Endothelial cell of umbilical vein (primary cell): ENCODE measurements around the gene TROAP. TPM values are rescaled to one million over a fixed set of nuclear protein-coding genes. Genes with fewer than 3 reads are reported as not detected.

Experiments used
- BruUV-seq: library from RNA; stranded (reverse); fragments of 400-500 nt; replicated peaks from 2 replicates; lab custom pipeline; 2021; lab: Mats Ljungman, UMichigan
- CTCF ChIA-PET: fragments of 300-600, 350-600 bp; sonication (Branson Sonifier 250); formaldehyde crosslinking; loops from one replicate; lab custom pipeline; 2021; ENCODE audit warnings: antibody characterized with exemption, inconsistent platforms; lab: Charles Lee
- POLR2A ChIA-PET: fragments of 300-600, 350-600 bp; sonication (Branson Sonifier 250); formaldehyde crosslinking; loops from one replicate; lab custom pipeline; 2021; ENCODE audit warnings: antibody characterized with exemption, inconsistent platforms; lab: Charles Lee
- DNase-seq: peaks from one replicate; pipeline ENCODE4 v3.0.0-alpha.2; 2011; ENCODE audit warnings: low read depth, low spot score
- FAIRE-seq: peaks from 2 replicates; lab custom pipeline; 2011; peaks lifted over from hg19 to GRCh38; lab: Jason Lieb, UNC
- H2AFZ ChIP-seq: 2 replicates; pipeline ENCODE4 v1.6.0; 2012; ENCODE audit warnings: low read depth, low read length, control low read depth, inconsistent platforms
- H3K27ac ChIP-seq: 2 replicates; pipeline ENCODE4 v1.5.1; 2011; ENCODE audit warnings: low read depth, mild to moderate bottlenecking, control low read depth, low read length, moderate library complexity; ENCODE audit not compliant: insufficient read depth
- H3K27me3 ChIP-seq, 2 experiments: 2 replicates each; pipeline versions ENCODE4 v1.6.0 to v1.6.1; 2011; ENCODE audit warnings: low read length in 2 of 2, mixed read lengths in 1 of 2; ENCODE audit not compliant: control insufficient read depth in 2 of 2, insufficient read depth in 2 of 2
- H3K36me3 ChIP-seq, 2 experiments: 2 replicates in 1 of 2; 3 replicates in 1 of 2; pipeline ENCODE4 v1.5.1; 2011; ENCODE audit warnings: low read length in 2 of 2, mild to moderate bottlenecking in 1 of 2, moderate library complexity in 1 of 2; ENCODE audit not compliant: control insufficient read depth in 2 of 2, insufficient read depth in 2 of 2; ENCODE audit errors: extremely low read depth in 1 of 2
- H3K4me1 ChIP-seq: 3 replicates; pipeline ENCODE4 v1.5.1; 2011; ENCODE audit warnings: mild to moderate bottlenecking, low read length; ENCODE audit not compliant: control insufficient read depth, insufficient read depth; ENCODE audit errors: extremely low read depth
- H3K4me2 ChIP-seq: 2 replicates; pipeline ENCODE4 v1.6.1; 2011; ENCODE audit warnings: low read length, control low read depth, mixed read lengths; ENCODE audit not compliant: insufficient read depth
- H3K4me3 ChIP-seq, 3 experiments: fragments of 200-600 bp in 1 of 3; sonication (generic), shearing (Covaris generic) in 1 of 3; replicated peaks in 1 of 3; 2 replicates each; pipeline ENCODE4 v1.5.1; 2011 to 2016; ENCODE audit warnings: control low read depth in 3 of 3, low read length in 3 of 3, mild to moderate bottlenecking in 2 of 3, inconsistent platforms in 1 of 3, low read depth in 1 of 3, moderate library complexity in 1 of 3; ENCODE audit not compliant: insufficient read depth in 1 of 3
- H3K79me2 ChIP-seq: 2 replicates; pipeline ENCODE4 v1.6.0; 2012; ENCODE audit warnings: low read length, inconsistent platforms; ENCODE audit not compliant: control insufficient read depth, insufficient read depth
- H3K9ac ChIP-seq: replicated peaks from 2 replicates; pipeline ENCODE3; 2011; ENCODE audit warnings: low read length, control low read depth; ENCODE audit not compliant: insufficient read depth; ENCODE audit errors: extremely low read depth
- H3K9me1 ChIP-seq: replicated peaks from 3 replicates; pipeline ENCODE4 v1.6.0; 2011; ENCODE audit warnings: mild to moderate bottlenecking, low read length; ENCODE audit not compliant: control insufficient read depth, insufficient read depth; ENCODE audit errors: extremely low read depth
- H3K9me3 ChIP-seq: replicated peaks from 2 replicates; pipeline ENCODE4 v1.5.1; 2012; ENCODE audit warnings: low read length, inconsistent platforms; ENCODE audit not compliant: control insufficient read depth, insufficient read depth
- H4K20me1 ChIP-seq: replicated peaks from 2 replicates; pipeline ENCODE3; 2011; ENCODE audit warnings: mild to moderate bottlenecking, low read length; ENCODE audit not compliant: control insufficient read depth, insufficient read depth; ENCODE audit errors: extremely low read depth
- EZH2 ChIP-seq: IDR thresholded peaks from 2 replicates; pipeline ENCODE4 v1.6.1; 2012; ENCODE audit warnings: borderline replicate concordance, low read depth, mild to moderate bottlenecking, moderate library complexity, low read length, inconsistent platforms; ENCODE audit not compliant: severe bottlenecking
- FOS ChIP-seq: IDR thresholded peaks from 2 replicates; pipeline ENCODE4 v1.6.1; 2011; ENCODE audit warnings: mild to moderate bottlenecking, low read length, moderate library complexity, borderline replicate concordance; ENCODE audit not compliant: insufficient read depth
- JUN ChIP-seq: IDR thresholded peaks from 2 replicates; pipeline ENCODE4 v1.6.1; 2011; ENCODE audit warnings: borderline replicate concordance, low read depth; ENCODE audit not compliant: insufficient read length, insufficient read depth
- POLR2A ChIP-seq: IDR thresholded peaks from 2 replicates; pipeline ENCODE4 v1.6.1; 2012; ENCODE audit warnings: low read depth, mild to moderate bottlenecking, control low read depth, low read length
- POLR2AphosphoS5 ChIP-seq: IDR thresholded peaks from 2 replicates; pipeline ENCODE4 v1.6.1; 2012; ENCODE audit warnings: low read depth, mild to moderate bottlenecking, control low read depth, low read length, moderate library complexity; ENCODE audit not compliant: insufficient read depth
- dilution Hi-C: fragments of 300-500 bp; cut with MboI; formaldehyde crosslinking; loops from one replicate; pipeline ENCODE4 v1.15.0; 2019; ENCODE audit warnings: low sequenced_read_pairs; ENCODE audit not compliant: extremely low pct_ligation_motif_present
- intact Hi-C: fragments of 100-400 bp; cut with micrococcal nuclease; formaldehyde crosslinking; loops from one replicate; pipeline ENCODE4 v1.10.0; 2022
- polyA plus RNA-seq, 4 experiments: library from polyadenylated mRNA; depleted of rRNA in 3 of 4; stranded (reverse) in 3 of 4; unstranded in 1 of 4; fragments of >200 nt; gene quantifications; 2 replicates each; pipeline versions ENCODE4 v1.2.1 to v1.2.3, GENCODE V29; 2011 to 2012; ENCODE audit warnings: missing spikeins in 1 of 4
- total RNA-seq: library from RNA; stranded (reverse); gene quantifications from 2 replicates; pipeline ENCODE4 v1.2.3, GENCODE V29; 2021
- TF ChIP-seq, protein P1 (sequence below): IDR thresholded peaks from 2 replicates; pipeline ENCODE4 v1.6.1; 2011; ENCODE audit not compliant: insufficient read depth, insufficient read length
- TF ChIP-seq, protein P2 (sequence below), 2 donors: IDR thresholded peaks; 1 replicate in 1 of 2; 2 replicates in 1 of 2; pipeline ENCODE4 v1.5.1; 2011; ENCODE audit warnings: low read length in 2 of 2, mild to moderate bottlenecking in 2 of 2, moderate library complexity in 2 of 2, control low read depth in 1 of 2, inconsistent platforms in 1 of 2, low read depth in 1 of 2; ENCODE audit not compliant: insufficient read depth in 1 of 2; ENCODE audit errors: extremely low read depth in 1 of 2

TROAP gene
- total and polyA plus RNA-seq, 2 donors (not counting 3 experiments of a cell fraction or from before 2014, with no cell fraction given): 31.7 to 68.6 TPM

DNA sequence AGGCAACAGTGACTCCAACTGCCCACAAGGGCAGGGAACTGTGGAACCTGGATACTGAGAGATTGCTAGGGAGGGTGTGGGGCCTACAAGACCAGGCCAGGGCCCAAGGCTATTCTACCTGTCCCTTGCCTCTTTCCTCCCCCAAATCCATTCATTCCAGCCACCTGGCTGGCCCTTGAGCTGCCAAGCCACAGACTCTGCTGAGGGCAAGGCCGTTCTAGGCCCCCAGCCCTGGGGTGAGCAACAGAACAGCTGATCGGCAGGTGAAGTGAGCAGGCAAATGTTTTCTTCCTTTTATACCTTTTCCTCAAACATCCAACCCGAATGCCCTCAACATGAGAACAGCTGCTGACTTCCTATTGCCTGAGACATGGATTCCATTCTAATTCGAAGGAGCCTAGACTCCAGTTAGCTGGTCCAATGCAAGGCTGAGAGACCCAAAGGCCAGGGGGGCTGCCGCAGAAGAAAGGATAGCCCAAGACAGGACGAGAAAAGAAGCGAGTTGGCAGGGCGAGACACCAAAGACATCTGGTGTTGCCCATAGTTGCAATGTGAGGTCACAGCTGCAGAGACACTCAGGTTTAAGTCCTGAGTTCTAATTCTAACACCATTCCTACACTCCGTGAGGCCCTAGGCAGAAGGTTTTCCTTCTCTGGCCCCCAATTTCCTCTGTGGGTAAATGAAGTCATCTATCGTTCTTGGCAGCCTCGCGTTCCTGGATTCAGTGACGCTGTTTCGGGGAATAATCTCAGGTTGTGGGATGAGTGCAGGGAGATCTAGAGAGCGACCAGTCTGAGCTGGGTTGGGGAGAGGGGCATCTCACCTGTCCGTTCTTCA is 12.3 kb downstream of the TROAP start:
- H3K4me3 ChIP-seq: no peak overlapping the region
- POLR2A ChIA-PET: no interaction called here
- peaks cover 46 to 54% of the 10 kb centered on the region in 2 experiments for H3K27me3 ChIP-seq
- no peaks in the 10 kb centered on the region for H4K20me1 ChIP-seq
- H3K4me1 ChIP-seq: no peaks in the 10 kb centered on the region
- no peak for DNase-seq
- no TSS peak for BruUV-seq
- H3K9me1 ChIP-seq: no peaks in the 10 kb centered on the region
- no peak for FAIRE-seq
- H3K9ac ChIP-seq: no peak overlapping the region
- H3K79me2 ChIP-seq: no peaks in the 10 kb centered on the region
- TF ChIP-seq FOS (no peak), EZH2 (no peak)
- intact Hi-C loops (no loop called here), dilution Hi-C loops (no loop called here)
- H3K4me2 ChIP-seq: no peak overlapping the region
- no peaks in the 10 kb centered on the region for H3K9me3 ChIP-seq
- no peak overlapping the region for H3K27ac ChIP-seq
- no peak overlapping the region for H2AFZ ChIP-seq
- H3K36me3 ChIP-seq: no peaks in the 10 kb centered on the region
- CTCF ChIA-PET: interaction anchor here (1.2 to 9.0 kb wide), 4 partner anchors 14 to 245 kb away, joined by 5 to 280 read pairs (median 26); partner anchors contain the start of gene DNAJC22

DNA sequence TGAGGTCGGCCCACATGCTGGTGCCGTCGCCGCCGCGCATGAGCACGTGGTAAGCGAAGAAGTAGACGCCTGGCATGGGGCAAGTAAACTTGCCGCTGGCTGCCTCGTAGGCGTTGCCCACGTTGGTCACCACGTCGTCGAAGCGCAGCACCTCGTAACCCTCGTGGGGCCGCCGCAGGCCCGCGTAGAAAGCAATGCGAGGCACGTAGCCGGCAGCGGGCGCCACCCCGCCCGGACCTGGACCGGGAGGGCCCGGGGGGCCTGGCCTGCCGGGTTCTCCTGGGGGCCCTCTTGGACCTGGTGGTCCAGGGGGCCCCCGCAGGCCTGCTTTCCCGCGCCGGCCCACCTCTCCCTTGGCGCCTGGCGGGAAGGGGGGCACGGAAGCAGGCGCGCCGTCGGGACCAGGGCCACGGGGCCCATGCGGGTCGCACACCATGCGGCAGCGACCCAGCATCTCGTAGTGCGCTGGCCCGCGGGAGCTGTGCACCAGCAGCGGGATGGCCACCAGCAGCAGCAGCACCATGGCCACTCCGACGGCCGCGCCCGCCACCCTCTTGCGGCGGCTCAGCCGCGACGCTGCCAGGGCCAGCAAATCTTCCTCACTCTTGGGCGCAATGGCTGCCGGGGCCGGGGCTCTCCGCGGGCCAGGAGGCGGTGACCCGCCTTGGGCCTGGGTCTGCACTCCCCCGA is 13.0 kb downstream of the TROAP start:
- BruUV-seq: no TSS peak
- DNase-seq: no peak
- Histone ChIP-seq H4K20me1 (no peaks in the 10 kb centered on the region), H3K4me3 (no peak overlapping the region), H3K4me1 (no peaks in the 10 kb centered on the region), H3K9me1 (no peaks in the 10 kb centered on the region), H3K36me3 (no peaks in the 10 kb centered on the region), H2AFZ (no peak overlapping the region), H3K4me2 (no peak overlapping the region), H3K27me3 (peaks cover 52 to 62% of the 10 kb centered on the region in 2 experiments), H3K79me2 (no peaks in the 10 kb centered on the region), H3K9ac (no peak overlapping the region), H3K9me3 (no peaks in the 10 kb centered on the region), H3K27ac (no peak overlapping the region)
- POLR2A ChIA-PET: no interaction called here
- dilution Hi-C loops: no loop called here
- no peak for TF ChIP-seq POLR2A
- peak; percentile 100 for TF ChIP-seq EZH2
- TF ChIP-seq, protein P1, sequence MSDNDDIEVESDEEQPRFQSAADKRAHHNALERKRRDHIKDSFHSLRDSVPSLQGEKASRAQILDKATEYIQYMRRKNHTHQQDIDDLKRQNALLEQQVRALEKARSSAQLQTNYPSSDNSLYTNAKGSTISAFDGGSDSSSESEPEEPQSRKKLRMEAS: no peak
- TF ChIP-seq, protein P2, sequence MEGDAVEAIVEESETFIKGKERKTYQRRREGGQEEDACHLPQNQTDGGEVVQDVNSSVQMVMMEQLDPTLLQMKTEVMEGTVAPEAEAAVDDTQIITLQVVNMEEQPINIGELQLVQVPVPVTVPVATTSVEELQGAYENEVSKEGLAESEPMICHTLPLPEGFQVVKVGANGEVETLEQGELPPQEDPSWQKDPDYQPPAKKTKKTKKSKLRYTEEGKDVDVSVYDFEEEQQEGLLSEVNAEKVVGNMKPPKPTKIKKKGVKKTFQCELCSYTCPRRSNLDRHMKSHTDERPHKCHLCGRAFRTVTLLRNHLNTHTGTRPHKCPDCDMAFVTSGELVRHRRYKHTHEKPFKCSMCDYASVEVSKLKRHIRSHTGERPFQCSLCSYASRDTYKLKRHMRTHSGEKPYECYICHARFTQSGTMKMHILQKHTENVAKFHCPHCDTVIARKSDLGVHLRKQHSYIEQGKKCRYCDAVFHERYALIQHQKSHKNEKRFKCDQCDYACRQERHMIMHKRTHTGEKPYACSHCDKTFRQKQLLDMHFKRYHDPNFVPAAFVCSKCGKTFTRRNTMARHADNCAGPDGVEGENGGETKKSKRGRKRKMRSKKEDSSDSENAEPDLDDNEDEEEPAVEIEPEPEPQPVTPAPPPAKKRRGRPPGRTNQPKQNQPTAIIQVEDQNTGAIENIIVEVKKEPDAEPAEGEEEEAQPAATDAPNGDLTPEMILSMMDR (IDR thresholded peaks at IDR 0.05; ENCODE audit: extremely low read depth in 1 of 2, insufficient read depth in 1 of 2, low read depth in 1 of 2, low read length in 2 of 2): no peak
- TF ChIP-seq POLR2AphosphoS5: no peak
- no peak for TF ChIP-seq JUN
- intact Hi-C loops: no loop called here
- FAIRE-seq: no peak
- CTCF ChIA-PET: interaction anchor here (0.8 to 9.0 kb wide), 4 partner anchors 13 to 179 kb away, joined by 3 to 280 read pairs (median 26); partner anchors contain the start of gene DNAJC22
